Endothelial cell of umbilical vein (primary cell): ENCODE measurements around the gene NEDD4. TPM values are rescaled to one million over a fixed set of nuclear protein-coding genes. Genes with fewer than 3 reads are reported as not detected.

ENCODE experiments used
- BruUV-seq: library from RNA; stranded (reverse); fragments of 400-500 nt; replicated peaks from 2 replicates; lab custom pipeline; 2021; lab: Mats Ljungman, UMichigan
- CTCF ChIA-PET: fragments of 300-600, 350-600 bp; sonication (Branson Sonifier 250); formaldehyde crosslinking; loops from one replicate; lab custom pipeline; 2021; ENCODE audit warnings: antibody characterized with exemption, inconsistent platforms; lab: Charles Lee
- POLR2A ChIA-PET: fragments of 300-600, 350-600 bp; sonication (Branson Sonifier 250); formaldehyde crosslinking; loops from one replicate; lab custom pipeline; 2021; ENCODE audit warnings: antibody characterized with exemption, inconsistent platforms; lab: Charles Lee
- DNase-seq: peaks from one replicate; pipeline ENCODE4 v3.0.0-alpha.2; 2011; ENCODE audit warnings: low read depth, low spot score
- FAIRE-seq: peaks from 2 replicates; lab custom pipeline; 2011; peaks lifted over from hg19 to GRCh38; lab: Jason Lieb, UNC
- H2AFZ ChIP-seq: 2 replicates; pipeline ENCODE4 v1.6.0; 2012; ENCODE audit warnings: low read depth, low read length, control low read depth, inconsistent platforms
- H3K27ac ChIP-seq: 2 replicates; pipeline ENCODE4 v1.5.1; 2011; ENCODE audit warnings: low read depth, mild to moderate bottlenecking, control low read depth, low read length, moderate library complexity; ENCODE audit not compliant: insufficient read depth
- H3K27me3 ChIP-seq, 2 experiments: 2 replicates each; pipeline versions ENCODE4 v1.6.0 to v1.6.1; 2011; ENCODE audit warnings: low read length in 2 of 2, mixed read lengths in 1 of 2; ENCODE audit not compliant: control insufficient read depth in 2 of 2, insufficient read depth in 2 of 2
- H3K36me3 ChIP-seq, 2 experiments: 2 replicates in 1 of 2; 3 replicates in 1 of 2; pipeline ENCODE4 v1.5.1; 2011; ENCODE audit warnings: low read length in 2 of 2, mild to moderate bottlenecking in 1 of 2, moderate library complexity in 1 of 2; ENCODE audit not compliant: control insufficient read depth in 2 of 2, insufficient read depth in 2 of 2; ENCODE audit errors: extremely low read depth in 1 of 2
- H3K4me1 ChIP-seq: 3 replicates; pipeline ENCODE4 v1.5.1; 2011; ENCODE audit warnings: mild to moderate bottlenecking, low read length; ENCODE audit not compliant: control insufficient read depth, insufficient read depth; ENCODE audit errors: extremely low read depth
- H3K4me2 ChIP-seq: 2 replicates; pipeline ENCODE4 v1.6.1; 2011; ENCODE audit warnings: low read length, control low read depth, mixed read lengths; ENCODE audit not compliant: insufficient read depth
- H3K4me3 ChIP-seq, 3 experiments: fragments of 200-600 bp in 1 of 3; sonication (generic), shearing (Covaris generic) in 1 of 3; replicated peaks in 1 of 3; 2 replicates each; pipeline ENCODE4 v1.5.1; 2011 to 2016; ENCODE audit warnings: control low read depth in 3 of 3, low read length in 3 of 3, mild to moderate bottlenecking in 2 of 3, inconsistent platforms in 1 of 3, low read depth in 1 of 3, moderate library complexity in 1 of 3; ENCODE audit not compliant: insufficient read depth in 1 of 3
- H3K79me2 ChIP-seq: 2 replicates; pipeline ENCODE4 v1.6.0; 2012; ENCODE audit warnings: low read length, inconsistent platforms; ENCODE audit not compliant: control insufficient read depth, insufficient read depth
- H3K9ac ChIP-seq: replicated peaks from 2 replicates; pipeline ENCODE3; 2011; ENCODE audit warnings: low read length, control low read depth; ENCODE audit not compliant: insufficient read depth; ENCODE audit errors: extremely low read depth
- H3K9me1 ChIP-seq: replicated peaks from 3 replicates; pipeline ENCODE4 v1.6.0; 2011; ENCODE audit warnings: mild to moderate bottlenecking, low read length; ENCODE audit not compliant: control insufficient read depth, insufficient read depth; ENCODE audit errors: extremely low read depth
- H3K9me3 ChIP-seq: replicated peaks from 2 replicates; pipeline ENCODE4 v1.5.1; 2012; ENCODE audit warnings: low read length, inconsistent platforms; ENCODE audit not compliant: control insufficient read depth, insufficient read depth
- H4K20me1 ChIP-seq: replicated peaks from 2 replicates; pipeline ENCODE3; 2011; ENCODE audit warnings: mild to moderate bottlenecking, low read length; ENCODE audit not compliant: control insufficient read depth, insufficient read depth; ENCODE audit errors: extremely low read depth
- CTCF ChIP-seq, 2 donors: IDR thresholded peaks; 1 replicate in 1 of 2; 2 replicates in 1 of 2; pipeline ENCODE4 v1.5.1; 2011; ENCODE audit warnings: low read length in 2 of 2, mild to moderate bottlenecking in 2 of 2, moderate library complexity in 2 of 2, control low read depth in 1 of 2, inconsistent platforms in 1 of 2, low read depth in 1 of 2; ENCODE audit not compliant: insufficient read depth in 1 of 2; ENCODE audit errors: extremely low read depth in 1 of 2
- EZH2 ChIP-seq: IDR thresholded peaks from 2 replicates; pipeline ENCODE4 v1.6.1; 2012; ENCODE audit warnings: borderline replicate concordance, low read depth, mild to moderate bottlenecking, moderate library complexity, low read length, inconsistent platforms; ENCODE audit not compliant: severe bottlenecking
- FOS ChIP-seq: IDR thresholded peaks from 2 replicates; pipeline ENCODE4 v1.6.1; 2011; ENCODE audit warnings: mild to moderate bottlenecking, low read length, moderate library complexity, borderline replicate concordance; ENCODE audit not compliant: insufficient read depth
- GATA2 ChIP-seq: IDR thresholded peaks from 2 replicates; pipeline ENCODE4 v1.7.0; 2011; ENCODE audit warnings: low read depth, mild to moderate bottlenecking, moderate library complexity, mixed read lengths, low read length; ENCODE audit not compliant: insufficient read length, insufficient read depth
- JUN ChIP-seq: IDR thresholded peaks from 2 replicates; pipeline ENCODE4 v1.6.1; 2011; ENCODE audit warnings: borderline replicate concordance, low read depth; ENCODE audit not compliant: insufficient read length, insufficient read depth
- MAX ChIP-seq: IDR thresholded peaks from 2 replicates; pipeline ENCODE4 v1.6.1; 2011; ENCODE audit not compliant: insufficient read depth, insufficient read length
- MYC ChIP-seq: IDR thresholded peaks from one replicate; pipeline ENCODE4 v1.6.1; 2011; ENCODE audit warnings: mild to moderate bottlenecking, low read depth, low read length
- POLR2A ChIP-seq: IDR thresholded peaks from 2 replicates; pipeline ENCODE4 v1.6.1; 2012; ENCODE audit warnings: low read depth, mild to moderate bottlenecking, control low read depth, low read length
- POLR2AphosphoS5 ChIP-seq: IDR thresholded peaks from 2 replicates; pipeline ENCODE4 v1.6.1; 2012; ENCODE audit warnings: low read depth, mild to moderate bottlenecking, control low read depth, low read length, moderate library complexity; ENCODE audit not compliant: insufficient read depth
- dilution Hi-C: fragments of 300-500 bp; cut with MboI; formaldehyde crosslinking; loops from one replicate; pipeline ENCODE4 v1.15.0; 2019; ENCODE audit warnings: low sequenced_read_pairs; ENCODE audit not compliant: extremely low pct_ligation_motif_present
- intact Hi-C: fragments of 100-400 bp; cut with micrococcal nuclease; formaldehyde crosslinking; loops from one replicate; pipeline ENCODE4 v1.10.0; 2022
- polyA plus RNA-seq, 4 experiments: library from polyadenylated mRNA; depleted of rRNA in 3 of 4; stranded (reverse) in 3 of 4; unstranded in 1 of 4; fragments of >200 nt; gene quantifications; 2 replicates each; pipeline versions ENCODE4 v1.2.1 to v1.2.3, GENCODE V29; 2011 to 2012; ENCODE audit warnings: missing spikeins in 1 of 4
- total RNA-seq: library from RNA; stranded (reverse); gene quantifications from 2 replicates; pipeline ENCODE4 v1.2.3, GENCODE V29; 2021

Gene NEDD4
- total and polyA plus RNA-seq, 2 donors (not counting 3 experiments of a cell fraction or from before 2014, with no cell fraction given): 9.2 to 39.0 TPM

- DNase-seq (no peak), FAIRE-seq (no peak)
- TF ChIP-seq JUN (no peak), CTCF (IDR thresholded peaks at IDR 0.05; ENCODE audit: extremely low read depth in 1 of 2, insufficient read depth in 1 of 2, low read depth in 1 of 2, low read length in 2 of 2) (no peak), MYC (no peak), POLR2A (no peak), GATA2 (no peak), MAX (no peak)
- Histone ChIP-seq H3K4me3 (no peak overlapping the region), H3K36me3 (no peaks in the 10 kb centered on the region), H3K9me3 (no peaks in the 10 kb centered on the region), H3K27ac (no peak overlapping the region), H3K9me1 (no peaks in the 10 kb centered on the region), H3K4me1 (no peaks in the 10 kb centered on the region), H3K27me3 (peaks cover 3 to 7% of the 10 kb centered on the region in 2 experiments), H3K4me2 (no peak overlapping the region), H3K79me2 (no peaks in the 10 kb centered on the region), H4K20me1 (no peaks in the 10 kb centered on the region), H2AFZ (no peak overlapping the region), H3K9ac (no peak overlapping the region)
- ChIA-PET CTCF (interaction anchor here (0.8 kb wide), 1 partner anchor 10 kb away, joined by 3 read pairs; no protein-coding TSS in a partner anchor), POLR2A (no interaction called here)
- BruUV-seq: no TSS peak
- dilution Hi-C loops: no loop called here
- intact Hi-C loops: no loop called here
Measured at GRCh38 chr15:56016281-56016680, 22.9 kb upstream of the NEDD4 start.

- no peak for DNase-seq
- no peak for FAIRE-seq
- H3K9ac ChIP-seq: no peak overlapping the region
- no peaks in the 10 kb centered on the region for H4K20me1 ChIP-seq
- CTCF ChIA-PET: interaction anchor here (1.0 kb wide), 1 partner anchor 15 kb away, joined by 3 read pairs; no protein-coding TSS in a partner anchor
- no peak overlapping the region for H3K4me3 ChIP-seq
- H3K4me2 ChIP-seq: no peak overlapping the region
- no peak overlapping the region for H3K27ac ChIP-seq
- TF ChIP-seq FOS (no peak), EZH2 (no peak), MAX (no peak), POLR2AphosphoS5 (no peak), POLR2A (no peak), CTCF (IDR thresholded peaks at IDR 0.05; ENCODE audit: extremely low read depth in 1 of 2, insufficient read depth in 1 of 2, low read depth in 1 of 2, low read length in 2 of 2) (no peak), GATA2 (no peak), JUN (no peak), MYC (no peak)
- intact Hi-C loops: no loop called here
- no peaks in the 10 kb centered on the region for H3K9me1 ChIP-seq
- dilution Hi-C loops: no loop called here
- no peaks in the 10 kb centered on the region for H3K36me3 ChIP-seq
- H3K9me3 ChIP-seq: no peaks in the 10 kb centered on the region
- H2AFZ ChIP-seq: no peak overlapping the region
- H3K27me3 ChIP-seq: peaks cover 3 to 5% of the 10 kb centered on the region in 2 experiments
- no peaks in the 10 kb centered on the region for H3K79me2 ChIP-seq
- POLR2A ChIA-PET: no interaction called here
- no TSS peak for BruUV-seq
- H3K4me1 ChIP-seq: no peaks in the 10 kb centered on the region
Measured at GRCh38 chr15:56014677-56015076, 21.3 kb upstream of the NEDD4 start.
